Fibroblast of villous mesenchyme (primary cell): ENCODE measurements around the gene TOMM20. TPM values are rescaled to one million over a fixed set of nuclear protein-coding genes. Genes with fewer than 3 reads are reported as not detected.

Source experiments
- DNase-seq: peaks from one replicate; pipeline ENCODE4 v3.0.0-alpha.2; 2010; ENCODE audit warnings: low read depth
- H3K4me3 ChIP-seq: 2 replicates; pipeline ENCODE4 v1.5.1; 2011; ENCODE audit warnings: low read depth, mild to moderate bottlenecking, low read length
- CTCF ChIP-seq: IDR thresholded peaks from 2 replicates; pipeline ENCODE4 v1.5.1; 2012; ENCODE audit warnings: low read depth, mild to moderate bottlenecking, low read length; ENCODE audit not compliant: insufficient read depth
- total RNA-seq: library from RNA; depleted of rRNA; stranded (reverse); fragments of >200 nt; gene quantifications from 2 replicates; pipeline ENCODE4 v1.2.3, GENCODE V29; 2012

The TOMM20 gene
- total RNA-seq, 1 donor, result 81.6 TPM

GRCh38 chr1:235151033-235151432, 22.4 kb upstream of the TOMM20 start:
- no peak for TF ChIP-seq CTCF
- H3K4me3 ChIP-seq, result no peak overlapping the region
- no peak for DNase-seq

- no peak for TF ChIP-seq CTCF
- DNase-seq, result no peak
- H3K4me3 ChIP-seq, result no peak overlapping the region
Observed at GRCh38 chr1:235149824-235150223, 21.2 kb upstream of the TOMM20 start.

- no peak for DNase-seq
- no peak overlapping the region for H3K4me3 ChIP-seq
- no peak for TF ChIP-seq CTCF
Observed at GRCh38 chr1:235147269-235147668, 18.6 kb upstream of the TOMM20 start.

GRCh38 chr1:235145639-235146038, 17.0 kb upstream of the TOMM20 start:
- no peak for TF ChIP-seq CTCF
- no peak overlapping the region for H3K4me3 ChIP-seq
- DNase-seq, result no peak

GRCh38 chr1:235142991-235143390, 14.4 kb upstream of the TOMM20 start:
- DNase-seq, result no peak
- TF ChIP-seq CTCF, result no peak
- H3K4me3 ChIP-seq, result no peak overlapping the region

- DNase-seq, result no peak
- TF ChIP-seq CTCF, result no peak
- no peak overlapping the region for H3K4me3 ChIP-seq
Observed at GRCh38 chr1:235139315-235139714, 10.7 kb upstream of the TOMM20 start.

GRCh38 chr1:235138821-235139220, 10.2 kb upstream of the TOMM20 start:
- no peak for TF ChIP-seq CTCF

More at GRCh38 chr1:235138821-235139220, 10.2 kb upstream of the TOMM20 start:
- no peak overlapping the region for H3K4me3 ChIP-seq
- DNase-seq, result no peak
